GM10266 (cell line): ENCODE data around the gene PRDM16.

ENCODE experiments used
- DNase-seq: peaks from one replicate; pipeline ENCODE4 v3.0.0; 2012; ENCODE audit errors: extremely low spot score
- CTCF ChIP-seq: IDR thresholded peaks from 2 replicates; pipeline ENCODE4 v1.5.1; 2012; ENCODE audit warnings: mild to moderate bottlenecking, low read depth; ENCODE audit not compliant: control insufficient read depth, insufficient read depth; ENCODE audit errors: missing control alignments

Gene PRDM16

GRCh38 chr1:3413975-3414710 lies 345.1 kb downstream of the PRDM16 start:
- DNase-seq: no peak

GRCh38 chr1:3415260-3416090 lies 346.5 kb downstream of the PRDM16 start:
- no peak for DNase-seq
- TF ChIP-seq CTCF: no peak

More at GRCh38 chr1:3413975-3414710, 345.1 kb downstream of the PRDM16 start:
- TF ChIP-seq CTCF: no peak

- DNase-seq: no peak
- TF ChIP-seq CTCF: no peak
Measured at GRCh38 chr1:3417082-3417739, 348.2 kb downstream of the PRDM16 start.

GRCh38 chr1:3417934-3418333 lies 348.9 kb downstream of the PRDM16 start:
- DNase-seq: no peak
- TF ChIP-seq CTCF: no peak

GRCh38 chr1:3418600-3418999 lies 349.6 kb downstream of the PRDM16 start:
- DNase-seq: no peak
- TF ChIP-seq CTCF: no peak

- DNase-seq: no peak
- TF ChIP-seq CTCF: no peak
Measured at GRCh38 chr1:3419415-3420204, 350.6 kb downstream of the PRDM16 start.
